Right lobe of liver (tissue), 6 donors: Measurements from ENCODE around the gene FCF1. TPM values are rescaled to one million over a fixed set of nuclear protein-coding genes. Genes with fewer than 3 reads are reported as not detected.

Experiments used
- ATAC-seq, 4 donors: fragments of 200-7000 bp; cut with Tn5 transposase; one replicate each; pipeline ENCODE4 v1.9.1; 2020; ENCODE audit warnings: mild to moderate bottlenecking in 4 of 4, moderate library complexity in 4 of 4
- DNase-seq, 3 donors: peaks; one replicate each; pipeline ENCODE4 v3.0.0-alpha.2; 2020
- H3K27ac ChIP-seq, 3 donors: fragments of 200-600 bp; one replicate each; pipeline ENCODE4 v1.8.0; 2022
- H3K27me3 ChIP-seq, 2 donors: fragments of 200-600 bp; one replicate each; pipeline ENCODE4 v1.8.0; 2022
- H3K36me3 ChIP-seq, 4 donors: fragments of 200-600 bp; sonication (generic) in 1 of 4; one replicate each; pipeline versions ENCODE4 v1.5.1 to v1.8.0; 2017 to 2022; ENCODE audit warnings: control low read depth in 1 of 4
- H3K4me1 ChIP-seq, 4 donors: fragments of 200-600 bp; sonication (generic) in 1 of 4; one replicate each; pipeline versions ENCODE4 v1.5.1 to v1.8.0; 2017 to 2022; ENCODE audit warnings: control low read depth in 1 of 4
- H3K4me3 ChIP-seq, 3 donors: fragments of 200-600 bp; one replicate each; pipeline ENCODE4 v1.8.0; 2022
- H3K9me3 ChIP-seq, 4 donors: fragments of 200-600 bp; sonication (generic) in 1 of 4; one replicate each; pipeline versions ENCODE4 v1.5.1 to v1.8.0; 2017 to 2022; ENCODE audit warnings: control low read depth in 1 of 4
- POLR2A ChIP-seq: fragments of 450-650 bp; IDR thresholded peaks from one replicate; pipeline ENCODE4 v1.6.1; 2017; ENCODE audit warnings: antibody characterized with exemption, mild to moderate bottlenecking
- WGBS: methylation state at CpG from one replicate; pipeline ENCODE4 v1.1.6; 2018; ENCODE audit warnings: low coverage, low lambda C conversion rate; ENCODE audit not compliant: insufficient coverage; ENCODE audit errors: missing lambda C conversion rate; 5-methylcytosine and 5-hydroxymethylcytosine counted together
- intact Hi-C, 2 donors: fragments of 100-400 bp; cut with DNase I; formaldehyde crosslinking; loops; one replicate each; pipeline versions ENCODE4 v1.11.2 to v1.14.1; 2022
- total RNA-seq, 6 experiments: library from RNA; depleted of rRNA in 2 of 6; stranded (reverse); fragments of >200 nt in 2 of 6; fragmentation: NEBNext Ultra II Directional in 3 of 6; extraction: Animal tissue kit (Norgen Biotek cat#: 25700) in 3 of 6; gene quantifications; one replicate each; pipeline versions ENCODE4 v1.1.0 to v1.2.4, GENCODE V29; 2016 to 2023
- TF ChIP-seq, protein P1 (sequence below), 4 donors: fragments of 200-600 bp in 3 of 4; fragments of 450-650 bp in 1 of 4; IDR thresholded peaks; one replicate each; pipeline versions ENCODE4 v1.5.1 to v1.8.0; 2016 to 2022; ENCODE audit warnings: antibody characterized with exemption in 4 of 4, mild to moderate bottlenecking in 2 of 4
- donor health status: DM: no; HTN: yes; CAD: no.
- donor health status: DM: no; HTN: no; CAD: no.
- donor health status: DM: no; HTN: no; CAD: no.
- donor health status: DM: no; HTN: yes; CAD: no.
- donor health status: DM: no; HTN: yes; CAD: no.

FCF1 gene
- total RNA-seq, 6 experiments from 2014 or later, result 19.4 to 25.7 (median 22.5) TPM

- H3K4me1 ChIP-seq, result peaks cover 0 to 6% (median 0%) of the 10 kb centered on the region in 4 donors
- TF ChIP-seq POLR2A, result no peak
- TF ChIP-seq, protein P1, sequence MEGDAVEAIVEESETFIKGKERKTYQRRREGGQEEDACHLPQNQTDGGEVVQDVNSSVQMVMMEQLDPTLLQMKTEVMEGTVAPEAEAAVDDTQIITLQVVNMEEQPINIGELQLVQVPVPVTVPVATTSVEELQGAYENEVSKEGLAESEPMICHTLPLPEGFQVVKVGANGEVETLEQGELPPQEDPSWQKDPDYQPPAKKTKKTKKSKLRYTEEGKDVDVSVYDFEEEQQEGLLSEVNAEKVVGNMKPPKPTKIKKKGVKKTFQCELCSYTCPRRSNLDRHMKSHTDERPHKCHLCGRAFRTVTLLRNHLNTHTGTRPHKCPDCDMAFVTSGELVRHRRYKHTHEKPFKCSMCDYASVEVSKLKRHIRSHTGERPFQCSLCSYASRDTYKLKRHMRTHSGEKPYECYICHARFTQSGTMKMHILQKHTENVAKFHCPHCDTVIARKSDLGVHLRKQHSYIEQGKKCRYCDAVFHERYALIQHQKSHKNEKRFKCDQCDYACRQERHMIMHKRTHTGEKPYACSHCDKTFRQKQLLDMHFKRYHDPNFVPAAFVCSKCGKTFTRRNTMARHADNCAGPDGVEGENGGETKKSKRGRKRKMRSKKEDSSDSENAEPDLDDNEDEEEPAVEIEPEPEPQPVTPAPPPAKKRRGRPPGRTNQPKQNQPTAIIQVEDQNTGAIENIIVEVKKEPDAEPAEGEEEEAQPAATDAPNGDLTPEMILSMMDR (IDR thresholded peaks at IDR 0.05), result no peak
- no peak for DNase-seq
- intact Hi-C loops, result no loop called here
- no peaks in the 10 kb centered on the region for H3K9me3 ChIP-seq
- H3K27me3 ChIP-seq, result no peaks in the 10 kb centered on the region
- 91% methylated on average over 5 of the region's 5 CpGs for WGBS
- ATAC-seq, result no peak
- H3K36me3 ChIP-seq, result no peaks in the 10 kb centered on the region
- H3K4me3 ChIP-seq, result no peak overlapping the region
- no peak overlapping the region for H3K27ac ChIP-seq
Measured at GRCh38 chr14:74705613-74706500, 7.1 kb upstream of the FCF1 start.

GRCh38 chr14:74710480-74710879 lies 2.5 kb upstream of the FCF1 start:
- Histone ChIP-seq H3K27me3 (no peaks in the 10 kb centered on the region), H3K4me3 (no peak overlapping the region), H3K4me1 (peaks cover 0 to 28% (median 7%) of the 10 kb centered on the region in 4 donors), H3K9me3 (no peaks in the 10 kb centered on the region), H3K27ac (no peak overlapping the region), H3K36me3 (peaks cover 0 to 2% (median 0%) of the 10 kb centered on the region in 4 donors)
- DNase-seq, result no peak
- 91% methylated on average over 1 of the region's 1 CpG for WGBS
- no peak for TF ChIP-seq POLR2A
- TF ChIP-seq, protein P1 (IDR thresholded peaks at IDR 0.05), result no peak
- intact Hi-C loops, result no loop called here
- ATAC-seq, result no peak

DNA sequence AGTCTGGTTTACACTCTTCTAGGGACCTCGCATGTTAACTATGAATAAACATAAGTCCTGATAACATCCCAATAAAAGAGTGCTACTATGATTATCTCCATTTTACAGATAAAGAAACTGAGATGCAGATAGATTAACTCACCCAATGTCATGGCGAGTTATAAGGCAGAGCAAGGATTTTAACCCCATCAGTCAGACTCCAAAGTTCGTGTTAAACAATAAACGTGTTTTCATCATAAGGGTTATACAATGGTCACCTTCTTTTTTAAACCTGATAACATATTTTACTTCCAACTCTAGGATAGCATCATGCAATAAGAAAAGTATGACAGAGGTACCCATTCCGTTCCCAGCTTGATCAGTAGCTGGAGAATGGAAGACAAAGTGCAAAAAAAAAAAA lies 1.3 kb upstream of the FCF1 start:
- intact Hi-C loops, result no loop called here
- H3K27ac ChIP-seq, result no peak overlapping the region
- TF ChIP-seq, protein P1 (IDR thresholded peaks at IDR 0.05), result no peak
- TF ChIP-seq POLR2A, result no peak
- peaks cover 0 to 28% (median 7%) of the 10 kb centered on the region in 4 donors for H3K4me1 ChIP-seq
- ATAC-seq (no peak), DNase-seq (no peak)
- no peaks in the 10 kb centered on the region for H3K27me3 ChIP-seq
- H3K9me3 ChIP-seq, result no peaks in the 10 kb centered on the region
- H3K4me3 ChIP-seq, result no peak overlapping the region
- peaks cover 0 to 14% (median 3%) of the 10 kb centered on the region in 4 donors for H3K36me3 ChIP-seq
- 62% methylated on average over 5 of the region's 5 CpGs for WGBS

- H3K36me3 ChIP-seq, result peaks cover 0 to 29% (median 7%) of the 10 kb centered on the region in 4 donors
- H3K27me3 ChIP-seq, result no peaks in the 10 kb centered on the region
- WGBS, result 6% methylated on average over 6 of the region's 6 CpGs
- H3K27ac ChIP-seq, result peak overlapping the region; percentile 24 to 75 (median 66)
- TF ChIP-seq POLR2A, result no peak
- TF ChIP-seq, protein P1 (IDR thresholded peaks at IDR 0.05), result no peak
- peak overlapping the region; percentile 64 to 82 (median 77) for H3K4me3 ChIP-seq
- no peaks in the 10 kb centered on the region for H3K9me3 ChIP-seq
- no peak for DNase-seq
- intact Hi-C loops, result no loop called here
- peak in 3 of 4 donors; percentile 8 to 21 (median 15) for ATAC-seq
- H3K4me1 ChIP-seq, result peaks cover 0 to 28% (median 7%) of the 10 kb centered on the region in 4 donors
Measured at GRCh38 chr14:74713395-74713735, 421 bp downstream of the FCF1 start.
